CD14-positive monocyte (primary cell): ENCODE measurements around the gene RPS15. TPM values are rescaled to one million over a fixed set of nuclear protein-coding genes. Genes with fewer than 3 reads are reported as not detected.

Experiments
- DNase-seq, 3 donors: peaks; one replicate each; pipeline ENCODE4 v3.0.0-alpha.2; 2011 to 2022
- H2AFZ ChIP-seq: 2 replicates; pipeline ENCODE4 v1.6.0; 2012; ENCODE audit warnings: mild to moderate bottlenecking, low read depth, low read length, inconsistent platforms; ENCODE audit not compliant: insufficient read depth, poor library complexity, severe bottlenecking
- H3K27ac ChIP-seq, 2 donors: 1 replicate in 1 of 2; 2 replicates in 1 of 2; pipeline ENCODE4 v1.5.1; 2012 to 2013; ENCODE audit warnings: low read length in 2 of 2, control low read depth in 1 of 2, inconsistent platforms in 1 of 2, low read depth in 1 of 2, mild to moderate bottlenecking in 1 of 2
- H3K27me3 ChIP-seq, 2 donors: one replicate each; pipeline versions ENCODE4 v1.6.0 to v1.6.1; 2011 to 2013; ENCODE audit warnings: low read length in 2 of 2; ENCODE audit not compliant: control insufficient read depth in 2 of 2, insufficient read depth in 2 of 2
- H3K36me3 ChIP-seq, 2 donors: replicated peaks in 1 of 2; 1 replicate in 1 of 2; 2 replicates in 1 of 2; pipeline versions ENCODE4 v1.5.1 to v1.6.1; 2012 to 2013; ENCODE audit warnings: low read length in 2 of 2, control low read depth in 1 of 2, inconsistent platforms in 1 of 2, mild to moderate bottlenecking in 1 of 2; ENCODE audit not compliant: insufficient read depth in 2 of 2, control insufficient read depth in 1 of 2
- H3K4me1 ChIP-seq, 2 donors: 1 replicate in 1 of 2; 2 replicates in 1 of 2; pipeline versions ENCODE4 v1.5.1 to v1.6.1; 2012 to 2013; ENCODE audit warnings: low read length in 2 of 2, control low read depth in 1 of 2, inconsistent platforms in 1 of 2, mild to moderate bottlenecking in 1 of 2, moderate library complexity in 1 of 2; ENCODE audit not compliant: insufficient read depth in 2 of 2, control insufficient read depth in 1 of 2
- H3K4me2 ChIP-seq: replicated peaks from 2 replicates; pipeline ENCODE3; 2012; ENCODE audit warnings: low read length, moderate library complexity, mild to moderate bottlenecking; ENCODE audit not compliant: poor library complexity, severe bottlenecking; ENCODE audit errors: extremely low read depth
- H3K4me3 ChIP-seq, 3 experiments: fragments of 200-600 bp in 1 of 3; sonication (generic) in 1 of 3; replicated peaks in 1 of 3; 1 replicate in 2 of 3; 2 replicates in 1 of 3; pipeline ENCODE4 v1.5.1; 2011 to 2013; ENCODE audit warnings: low read length in 3 of 3, mild to moderate bottlenecking in 3 of 3, control low read depth in 2 of 3, low read depth in 2 of 3, inconsistent platforms in 1 of 3, moderate library complexity in 1 of 3
- H3K79me2 ChIP-seq: 2 replicates; pipeline ENCODE4 v1.6.0; 2012; ENCODE audit warnings: mild to moderate bottlenecking, control low read depth, inconsistent platforms, low read length, moderate library complexity; ENCODE audit not compliant: insufficient read depth
- H3K9ac ChIP-seq: 2 replicates; pipeline ENCODE4 v1.6.0; 2017; ENCODE audit warnings: low read length, mild to moderate bottlenecking; ENCODE audit not compliant: insufficient read depth, poor library complexity, severe bottlenecking
- H3K9me3 ChIP-seq, 2 donors: replicated peaks in 1 of 2; 1 replicate in 1 of 2; 2 replicates in 1 of 2; pipeline versions ENCODE4 v1.5.1 to v1.6.1; 2012 to 2013; ENCODE audit warnings: low read length in 2 of 2, control low read depth in 1 of 2; ENCODE audit not compliant: control insufficient read depth in 1 of 2, insufficient read depth in 1 of 2
- H4K20me1 ChIP-seq: 2 replicates; pipeline ENCODE4 v1.6.0; 2012; ENCODE audit warnings: mild to moderate bottlenecking, low read length, control low read depth, moderate library complexity; ENCODE audit not compliant: insufficient read depth
- H3K27ac Mint-ChIP-seq, 7 donors: one replicate each; pipeline ENCODE4 v1.8.0; 2020; ENCODE audit warnings: mild to moderate bottlenecking in 7 of 7, mixed read lengths in 7 of 7, moderate library complexity in 6 of 7, inconsistent platforms in 2 of 7
- H3K27me3 Mint-ChIP-seq, 3 donors: one replicate each; pipeline ENCODE4 v1.8.0; 2021 to 2022; ENCODE audit warnings: low read depth in 3 of 3, mild to moderate bottlenecking in 3 of 3, mixed read lengths in 3 of 3, moderate library complexity in 3 of 3, inconsistent platforms in 1 of 3
- H3K36me3 Mint-ChIP-seq, 2 donors: one replicate each; pipeline ENCODE4 v1.8.0; 2020; ENCODE audit warnings: mixed read lengths in 2 of 2, inconsistent platforms in 1 of 2, mild to moderate bottlenecking in 1 of 2
- H3K4me1 Mint-ChIP-seq: one replicate; pipeline ENCODE4 v1.8.0; 2020; ENCODE audit warnings: mild to moderate bottlenecking, mixed read lengths
- H3K4me3 Mint-ChIP-seq, 2 donors: one replicate each; pipeline ENCODE4 v1.8.0; 2020; ENCODE audit warnings: mild to moderate bottlenecking in 2 of 2, mixed read lengths in 2 of 2, moderate library complexity in 1 of 2
- H3K9me3 Mint-ChIP-seq, 7 donors: one replicate each; pipeline ENCODE4 v1.8.0; 2020 to 2022; ENCODE audit warnings: mixed read lengths in 7 of 7, mild to moderate bottlenecking in 6 of 7, moderate library complexity in 6 of 7, inconsistent platforms in 2 of 7
- WGBS: methylation state at CpG from one replicate; pipeline ENCODE4 v1.1.5; 2013; ENCODE audit warnings: missing lambda C conversion rate; ENCODE audit not compliant: insufficient coverage; 5-methylcytosine and 5-hydroxymethylcytosine counted together
- intact Hi-C, 2 donors: fragments of 100-400 bp; cut with micrococcal nuclease; formaldehyde crosslinking; loops; one replicate each; pipeline versions ENCODE4 v1.15.0 to v1.15.1; 2023
- polyA plus RNA-seq, 3 donors: library from polyadenylated mRNA; depleted of rRNA in 1 of 3; unstranded in 2 of 3; stranded (reverse) in 1 of 3; fragments of 300-500 nt in 2 of 3; fragments of >200 nt in 1 of 3; fragmentation: Illumina TruSeq in 2 of 3; gene quantifications; 1 replicate in 2 of 3; 2 replicates in 1 of 3; pipeline ENCODE4 v1.2.3, GENCODE V29; 2012 to 2021
- TF ChIP-seq, protein P1 (sequence below): fragments of 200-600 bp; IDR thresholded peaks from one replicate; pipeline ENCODE4 v1.8.0; 2022; ENCODE audit warnings: antibody characterized with exemption, mild to moderate bottlenecking

RPS15 gene
- polyA plus RNA-seq, 3 donors = 1,318 to 3,451 (median 1,526) TPM

DNA sequence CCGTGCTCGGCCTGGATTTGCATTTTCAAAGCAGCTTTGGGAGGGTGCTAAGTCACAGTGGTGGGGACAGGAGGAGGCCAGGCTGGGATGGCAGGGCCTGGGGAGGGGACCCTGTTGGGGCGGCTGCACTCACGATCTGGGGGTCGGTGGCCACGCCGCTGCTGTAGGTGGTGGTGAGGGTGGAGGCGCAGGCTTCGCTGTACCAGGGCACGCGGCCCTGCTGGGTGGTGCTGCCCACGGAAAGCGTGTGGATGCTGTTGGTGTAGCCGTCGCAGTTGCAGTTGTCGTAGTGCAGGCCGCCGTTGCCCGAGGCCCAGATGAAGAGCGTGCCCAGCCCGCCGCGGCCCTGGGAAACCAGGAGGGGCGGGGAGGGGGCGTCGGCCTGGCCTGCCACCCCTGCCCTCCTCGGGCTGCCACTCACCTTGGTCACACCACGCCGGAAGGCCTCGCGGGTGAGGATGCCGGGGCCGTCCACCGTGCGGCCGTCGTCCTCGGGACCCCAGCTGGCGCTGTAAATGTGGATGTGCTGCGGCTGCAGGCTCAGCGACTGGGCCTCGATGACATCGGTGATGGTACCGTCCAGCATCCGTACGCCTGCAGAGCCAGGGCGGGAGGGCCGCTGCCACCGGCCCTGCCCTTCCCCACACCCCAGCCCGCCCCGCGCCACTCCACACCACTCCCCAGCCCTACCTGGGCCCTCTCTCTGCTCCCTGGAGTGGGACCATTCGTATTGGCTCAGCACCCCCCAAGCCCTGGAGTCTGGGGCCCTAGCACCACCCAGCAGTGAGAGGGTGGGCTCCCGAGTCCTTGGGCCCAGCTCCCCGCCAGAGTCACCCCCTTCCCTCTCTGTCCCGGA is 48.8 kb downstream of the RPS15 start:
- Mint-ChIP-seq H3K4me3 (no peak overlapping the region), H3K36me3 (no peaks in the 10 kb centered on the region), H3K9me3 (peaks cover 0 to 6% (median 0%) of the 10 kb centered on the region in 7 donors), H3K27ac (no peak overlapping the region), H3K4me1 (peaks cover 20% of the 10 kb centered on the region), H3K27me3 (peaks cover 5 to 8% (median 8%) of the 10 kb centered on the region in 3 donors)
- Histone ChIP-seq H4K20me1 (no peaks in the 10 kb centered on the region), H3K36me3 (no peaks in the 10 kb centered on the region), H2AFZ (no peak overlapping the region), H3K27me3 (peaks cover 0 to 6% of the 10 kb centered on the region in 2 donors), H3K4me2 (no peak overlapping the region), H3K9me3 (no peaks in the 10 kb centered on the region), H3K4me1 (peaks cover 18 to 35% of the 10 kb centered on the region in 2 donors), H3K4me3 (no peak overlapping the region), H3K27ac (no peak overlapping the region), H3K79me2 (no peaks in the 10 kb centered on the region), H3K9ac (no peak overlapping the region)
- intact Hi-C loops = no loop called here
- no peak for DNase-seq
- TF ChIP-seq, protein P1, sequence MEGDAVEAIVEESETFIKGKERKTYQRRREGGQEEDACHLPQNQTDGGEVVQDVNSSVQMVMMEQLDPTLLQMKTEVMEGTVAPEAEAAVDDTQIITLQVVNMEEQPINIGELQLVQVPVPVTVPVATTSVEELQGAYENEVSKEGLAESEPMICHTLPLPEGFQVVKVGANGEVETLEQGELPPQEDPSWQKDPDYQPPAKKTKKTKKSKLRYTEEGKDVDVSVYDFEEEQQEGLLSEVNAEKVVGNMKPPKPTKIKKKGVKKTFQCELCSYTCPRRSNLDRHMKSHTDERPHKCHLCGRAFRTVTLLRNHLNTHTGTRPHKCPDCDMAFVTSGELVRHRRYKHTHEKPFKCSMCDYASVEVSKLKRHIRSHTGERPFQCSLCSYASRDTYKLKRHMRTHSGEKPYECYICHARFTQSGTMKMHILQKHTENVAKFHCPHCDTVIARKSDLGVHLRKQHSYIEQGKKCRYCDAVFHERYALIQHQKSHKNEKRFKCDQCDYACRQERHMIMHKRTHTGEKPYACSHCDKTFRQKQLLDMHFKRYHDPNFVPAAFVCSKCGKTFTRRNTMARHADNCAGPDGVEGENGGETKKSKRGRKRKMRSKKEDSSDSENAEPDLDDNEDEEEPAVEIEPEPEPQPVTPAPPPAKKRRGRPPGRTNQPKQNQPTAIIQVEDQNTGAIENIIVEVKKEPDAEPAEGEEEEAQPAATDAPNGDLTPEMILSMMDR = no peak
- 95% methylated on average over 50 of the region's 56 CpGs for WGBS

DNA sequence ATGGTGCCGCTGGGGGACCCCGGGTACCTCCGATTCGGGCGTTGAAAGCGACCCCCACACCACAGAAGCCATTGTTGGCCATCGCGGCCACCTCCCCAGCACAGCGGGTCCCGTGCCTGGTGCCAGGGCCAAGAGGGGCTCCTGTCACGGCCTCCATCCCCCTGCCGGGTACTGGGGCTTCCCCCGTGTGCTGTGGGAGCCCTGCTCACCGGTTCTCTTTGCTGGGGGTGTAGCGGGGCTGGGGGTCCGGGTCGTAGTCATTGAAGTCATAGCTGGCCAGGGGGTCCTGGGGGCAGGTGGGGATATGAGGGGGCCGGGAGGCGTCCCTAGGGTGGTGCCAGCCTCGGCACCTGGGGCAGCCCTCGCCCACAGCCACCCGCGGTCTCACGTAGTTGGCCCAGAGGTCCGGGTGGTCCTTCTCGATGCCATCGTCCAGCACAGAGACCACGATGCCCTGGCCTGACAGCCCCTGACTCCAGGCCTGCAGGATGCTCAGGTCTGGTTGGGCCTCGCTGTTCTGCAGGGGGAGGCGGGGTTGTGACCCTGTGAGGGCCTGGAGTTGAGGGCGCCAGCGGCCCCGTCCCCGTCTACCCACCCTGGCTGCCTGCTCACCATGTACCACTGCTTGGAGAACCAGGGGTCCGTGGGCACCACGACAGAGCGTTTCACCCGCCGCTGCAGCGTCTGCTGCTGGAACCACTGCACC is 49.5 kb downstream of the RPS15 start:
- Histone ChIP-seq H3K4me1 (peaks cover 18 to 35% of the 10 kb centered on the region in 2 donors), H3K4me3 (no peak overlapping the region), H3K9me3 (no peaks in the 10 kb centered on the region), H3K27me3 (peaks cover 0 to 14% of the 10 kb centered on the region in 2 donors), H2AFZ (no peak overlapping the region), H3K4me2 (no peak overlapping the region), H3K9ac (no peak overlapping the region), H3K79me2 (no peaks in the 10 kb centered on the region), H3K36me3 (no peaks in the 10 kb centered on the region), H3K27ac (no peak overlapping the region), H4K20me1 (no peaks in the 10 kb centered on the region)
- peaks cover 20% of the 10 kb centered on the region for H3K4me1 Mint-ChIP-seq
- WGBS = 92% methylated on average over 29 of the region's 40 CpGs
- peaks cover 0 to 6% (median 0%) of the 10 kb centered on the region in 7 donors for H3K9me3 Mint-ChIP-seq
- no peak overlapping the region for H3K27ac Mint-ChIP-seq
- no peaks in the 10 kb centered on the region for H3K36me3 Mint-ChIP-seq
- H3K27me3 Mint-ChIP-seq = peaks cover 6 to 16% (median 14%) of the 10 kb centered on the region in 3 donors
- DNase-seq = no peak
- TF ChIP-seq, protein P1 = no peak
- no peak overlapping the region for H3K4me3 Mint-ChIP-seq
- intact Hi-C loops = no loop called here
